BLaER1 (cell line): ENCODE measurements around the gene CCDC106.

Experiments used
- H3K27ac ChIP-seq: shearing (Covaris generic); formaldehyde crosslinking; 2 replicates; pipeline ENCODE4 v1.8.1; 2022
- H3K27me3 ChIP-seq: shearing (Covaris generic); formaldehyde crosslinking; 2 replicates; pipeline ENCODE4 v1.8.1; 2022
- H3K36me3 ChIP-seq: shearing (Covaris generic); formaldehyde crosslinking; 2 replicates; pipeline ENCODE4 v1.8.1; 2022
- H3K4me1 ChIP-seq: shearing (Covaris generic); formaldehyde crosslinking; 2 replicates; pipeline ENCODE4 v1.8.1; 2022
- H3K4me2 ChIP-seq: shearing (Covaris generic); formaldehyde crosslinking; 2 replicates; pipeline ENCODE4 v1.8.1; 2022
- H3K4me3 ChIP-seq: shearing (Covaris generic); formaldehyde crosslinking; 2 replicates; pipeline ENCODE4 v1.8.1; 2022
- H3K9ac ChIP-seq: shearing (Covaris generic); formaldehyde crosslinking; 2 replicates; pipeline ENCODE4 v1.8.1; 2022
- H3K9me3 ChIP-seq: shearing (Covaris generic); formaldehyde crosslinking; 2 replicates; pipeline ENCODE4 v1.8.1; 2022
- H4K20me1 ChIP-seq: shearing (Covaris generic); formaldehyde crosslinking; 2 replicates; pipeline ENCODE4 v1.8.1; 2022
- Cebpa-rat ChIP-seq: shearing (Covaris generic); IDR thresholded peaks from 2 replicates; pipeline ENCODE4 v1.8.1; 2022

Gene CCDC106

DNA sequence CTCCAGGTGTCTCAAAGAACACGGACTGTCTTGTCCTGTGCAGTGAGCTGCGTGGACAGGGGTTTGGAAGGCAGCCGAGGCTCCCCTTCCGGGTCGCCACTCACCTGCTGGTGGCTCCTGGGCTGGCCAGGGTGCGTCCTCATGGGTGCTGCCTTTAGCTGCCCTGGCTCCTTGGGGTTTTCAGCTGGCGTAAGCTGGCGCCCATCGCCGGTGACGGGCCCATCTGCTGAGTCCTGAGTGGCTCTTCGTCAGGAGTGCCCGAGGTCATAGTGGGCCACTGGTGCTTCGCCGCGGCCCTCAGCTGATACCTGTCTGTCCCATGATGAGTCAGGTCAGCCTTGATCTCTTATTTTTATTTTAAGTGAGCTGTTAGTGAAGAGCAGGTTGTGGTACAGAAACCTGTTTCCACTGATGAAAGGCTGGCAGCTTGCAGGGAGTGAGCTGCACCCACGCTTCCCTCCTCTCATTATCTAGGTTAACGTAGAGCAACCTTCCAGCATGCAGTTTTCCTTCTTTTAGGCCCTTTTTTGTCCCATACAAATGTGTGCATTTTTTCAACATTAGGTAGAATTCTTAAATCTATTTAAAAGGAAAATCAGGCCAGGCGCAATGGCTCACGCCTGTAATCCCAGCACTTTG is 45.4 kb downstream of the CCDC106 start:
- peaks cover 20% of the 10 kb centered on the region for H3K4me1 ChIP-seq
- no peak overlapping the region for H3K9ac ChIP-seq
- H3K27ac ChIP-seq, result no peak overlapping the region
- no peaks in the 10 kb centered on the region for H3K27me3 ChIP-seq
- no peak overlapping the region for H3K4me3 ChIP-seq
- no peak overlapping the region for H3K4me2 ChIP-seq
- TF ChIP-seq Cebpa-rat, result no peak
- no peaks in the 10 kb centered on the region for H3K9me3 ChIP-seq
- H3K36me3 ChIP-seq, result peaks cover 96% of the 10 kb centered on the region
- H4K20me1 ChIP-seq, result peaks cover 50% of the 10 kb centered on the region

DNA sequence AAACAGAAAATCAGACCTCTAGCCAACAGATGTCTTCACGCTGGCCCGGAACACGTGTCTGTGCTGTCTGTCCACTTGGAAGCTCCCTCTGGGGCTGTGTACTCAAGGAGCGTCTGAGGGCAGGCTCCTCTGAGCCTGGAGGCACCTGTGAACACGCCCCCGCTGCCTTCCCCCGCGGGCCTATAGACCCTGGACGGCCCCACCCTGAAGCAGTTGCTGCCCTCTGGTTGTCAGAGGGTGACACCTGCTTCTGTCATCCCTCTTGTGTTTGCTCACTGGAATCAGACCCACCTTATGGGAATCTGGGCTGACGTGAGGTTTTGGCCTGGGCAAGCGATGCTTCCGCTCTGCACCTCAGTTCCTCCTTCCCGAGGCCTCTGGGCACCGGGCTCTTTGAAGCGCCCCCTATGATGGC is 46.2 kb downstream of the CCDC106 start:
- H4K20me1 ChIP-seq, result peaks cover 42% of the 10 kb centered on the region
- no peak overlapping the region for H3K4me2 ChIP-seq
- no peak overlapping the region for H3K4me3 ChIP-seq
- no peaks in the 10 kb centered on the region for H3K27me3 ChIP-seq
- peaks cover 12% of the 10 kb centered on the region for H3K4me1 ChIP-seq
- TF ChIP-seq Cebpa-rat, result no peak
- no peak overlapping the region for H3K9ac ChIP-seq
- no peaks in the 10 kb centered on the region for H3K9me3 ChIP-seq
- H3K36me3 ChIP-seq, result peaks cover 96% of the 10 kb centered on the region
- H3K27ac ChIP-seq, result no peak overlapping the region

DNA sequence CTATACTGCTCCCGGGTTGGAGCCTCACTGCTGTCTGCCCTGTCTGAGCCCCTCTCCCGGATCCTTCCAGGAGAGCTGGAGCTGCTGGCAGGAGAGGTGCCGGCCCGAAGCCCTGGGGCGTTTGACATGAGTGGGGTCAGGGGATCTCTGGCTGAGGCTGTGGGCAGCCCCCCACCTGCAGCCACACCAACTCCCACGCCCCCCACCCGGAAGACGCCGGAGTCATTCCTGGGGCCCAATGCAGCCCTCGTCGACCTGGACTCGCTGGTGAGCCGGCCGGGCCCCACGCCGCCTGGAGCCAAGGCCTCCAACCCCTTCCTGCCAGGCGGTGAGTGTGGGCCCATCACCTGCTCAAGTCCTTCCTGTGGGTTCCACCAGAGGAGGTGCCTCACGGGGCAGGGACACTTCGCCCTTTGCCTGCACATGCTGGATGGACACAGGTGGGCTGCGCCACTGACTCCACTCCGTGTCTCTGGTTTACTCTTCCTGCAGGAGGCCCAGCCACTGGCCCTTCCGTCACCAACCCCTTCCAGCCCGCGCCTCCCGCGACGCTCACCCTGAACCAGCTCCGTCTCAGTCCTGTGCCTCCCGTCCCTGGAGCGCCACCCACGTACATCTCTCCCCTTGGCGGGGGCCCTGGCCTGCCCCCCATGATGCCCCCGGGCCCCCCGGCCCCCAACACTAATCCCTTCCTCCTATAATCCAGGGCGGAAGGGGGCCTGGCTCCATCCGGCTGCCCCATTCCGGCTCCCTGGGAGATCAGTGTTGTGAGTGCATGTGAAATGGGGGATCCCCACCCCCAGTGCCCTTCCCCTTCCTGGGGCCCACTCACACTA is 46.9 kb downstream of the CCDC106 start:
- peaks cover 36% of the 10 kb centered on the region for H4K20me1 ChIP-seq
- peaks cover 94% of the 10 kb centered on the region for H3K36me3 ChIP-seq

DNA sequence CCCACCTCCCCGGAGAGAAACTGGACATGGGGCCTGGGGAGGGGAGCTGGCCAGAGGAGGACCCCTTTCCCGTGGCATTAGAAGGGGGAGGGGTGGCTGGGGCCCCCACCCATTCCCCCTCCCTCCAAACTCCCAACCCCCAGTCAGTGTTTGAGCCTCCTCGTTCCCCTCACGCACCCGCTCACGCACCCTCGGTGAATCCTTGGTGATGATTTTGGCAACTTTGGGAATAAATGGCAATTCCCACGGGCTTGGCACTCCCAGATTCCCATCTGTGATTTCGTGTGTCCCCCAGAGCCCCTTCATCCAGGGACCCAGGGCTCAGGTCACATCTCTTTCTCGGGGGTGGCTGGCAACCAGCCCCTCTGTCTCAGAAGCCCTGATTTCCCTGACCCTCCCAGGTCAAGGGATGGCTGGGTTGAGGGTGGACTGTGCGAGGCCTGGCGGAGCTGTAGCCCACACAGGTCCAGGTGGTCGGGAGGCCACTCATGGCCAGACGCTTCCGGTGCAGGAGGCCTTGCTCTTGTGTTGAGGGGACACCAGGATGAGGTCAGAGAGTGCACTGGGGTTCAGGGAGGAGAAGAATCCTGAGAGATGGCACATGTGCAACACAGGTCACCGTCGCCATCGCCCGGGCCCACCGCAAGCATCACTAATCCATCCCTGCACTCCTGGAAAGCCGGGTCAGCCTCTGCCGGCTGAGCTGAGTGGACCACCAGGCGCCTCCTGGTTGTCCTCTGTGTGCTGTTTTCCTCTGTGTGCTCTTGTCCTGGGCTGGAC is 47.7 kb downstream of the CCDC106 start:
- Histone ChIP-seq H3K27me3 (no peaks in the 10 kb centered on the region), H3K4me3 (no peak overlapping the region), H4K20me1 (peaks cover 27% of the 10 kb centered on the region), H3K27ac (no peak overlapping the region), H3K9ac (no peak overlapping the region), H3K36me3 (peaks cover 93% of the 10 kb centered on the region), H3K4me2 (no peak overlapping the region), H3K4me1 (no peaks in the 10 kb centered on the region), H3K9me3 (no peaks in the 10 kb centered on the region)
- no peak for TF ChIP-seq Cebpa-rat

More for the DNA sequence above, 46.9 kb downstream of the CCDC106 start:
- Histone ChIP-seq H3K4me3 (no peak overlapping the region), H3K27ac (no peak overlapping the region), H3K4me1 (peaks cover 6% of the 10 kb centered on the region), H3K9me3 (no peaks in the 10 kb centered on the region), H3K9ac (no peak overlapping the region), H3K4me2 (no peak overlapping the region), H3K27me3 (no peaks in the 10 kb centered on the region)
- TF ChIP-seq Cebpa-rat, result no peak

DNA sequence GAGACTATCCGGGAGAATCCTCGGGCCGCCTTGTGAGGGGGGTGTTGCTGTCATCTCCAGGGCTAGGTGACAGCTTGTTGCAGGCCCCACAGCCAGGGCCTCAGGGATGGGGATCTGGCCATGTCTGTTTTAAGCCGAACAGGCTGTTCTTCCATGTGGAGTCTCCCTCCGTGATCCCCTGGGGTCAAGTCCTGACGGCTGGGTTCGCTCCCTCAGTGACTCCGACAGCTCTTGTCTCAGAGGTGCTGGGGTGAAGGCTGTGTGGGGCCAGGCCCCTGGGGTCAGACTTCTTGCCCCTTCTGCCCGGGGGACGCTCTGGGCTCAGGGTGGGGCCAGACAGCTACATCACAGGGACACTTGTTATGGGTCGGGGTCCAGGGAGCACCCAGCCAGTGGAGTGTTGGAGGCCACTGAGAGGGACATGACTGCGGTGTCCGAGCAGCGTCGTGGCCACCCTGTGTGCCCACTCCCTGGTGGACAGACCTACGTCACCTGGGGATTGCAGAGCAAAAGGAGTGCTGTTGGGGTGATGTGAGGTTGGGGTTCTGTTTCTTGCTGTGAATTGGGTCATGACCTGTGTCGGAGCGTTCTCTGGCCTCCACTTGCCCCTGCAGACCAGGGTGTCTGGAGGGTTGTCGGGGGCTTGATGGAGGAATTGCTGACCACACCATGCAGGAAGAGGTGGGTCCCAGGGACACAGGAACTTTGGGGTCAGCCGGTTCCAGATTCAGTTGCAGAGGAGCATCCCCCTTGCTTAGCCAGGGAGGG is 48.5 kb downstream of the CCDC106 start:
- H3K4me2 ChIP-seq, result no peak overlapping the region

DNA sequence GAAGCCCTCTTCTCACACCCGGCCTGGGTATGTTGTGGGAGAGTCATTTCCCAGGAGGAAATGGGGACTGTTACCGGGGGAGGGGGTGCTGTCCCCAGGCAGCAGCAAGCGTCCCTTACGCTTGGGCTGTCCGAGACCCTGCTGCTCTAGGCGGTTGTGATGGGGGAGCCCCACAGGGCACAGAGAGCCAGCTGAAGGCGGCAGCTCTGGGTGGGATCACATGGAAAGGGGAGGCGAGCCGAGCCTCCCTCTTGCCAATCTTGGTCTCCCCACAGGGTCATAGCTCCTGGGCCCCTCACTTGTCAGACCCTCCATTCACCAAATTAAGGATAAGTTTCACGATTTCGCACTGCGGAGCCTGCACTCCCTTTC is 49.0 kb downstream of the CCDC106 start:
- Histone ChIP-seq H3K4me2 (no peak overlapping the region), H3K4me3 (no peak overlapping the region), H3K27ac (no peak overlapping the region), H4K20me1 (peaks cover 15% of the 10 kb centered on the region), H3K4me1 (no peaks in the 10 kb centered on the region), H3K9me3 (no peaks in the 10 kb centered on the region), H3K36me3 (peaks cover 84% of the 10 kb centered on the region), H3K27me3 (no peaks in the 10 kb centered on the region), H3K9ac (no peak overlapping the region)
- TF ChIP-seq Cebpa-rat, result no peak

More for the DNA sequence above, 48.5 kb downstream of the CCDC106 start:
- Histone ChIP-seq H3K4me3 (no peak overlapping the region), H3K9ac (no peak overlapping the region), H4K20me1 (peaks cover 21% of the 10 kb centered on the region), H3K27me3 (no peaks in the 10 kb centered on the region), H3K9me3 (no peaks in the 10 kb centered on the region), H3K27ac (no peak overlapping the region), H3K36me3 (peaks cover 88% of the 10 kb centered on the region), H3K4me1 (no peaks in the 10 kb centered on the region)
- no peak for TF ChIP-seq Cebpa-rat

DNA sequence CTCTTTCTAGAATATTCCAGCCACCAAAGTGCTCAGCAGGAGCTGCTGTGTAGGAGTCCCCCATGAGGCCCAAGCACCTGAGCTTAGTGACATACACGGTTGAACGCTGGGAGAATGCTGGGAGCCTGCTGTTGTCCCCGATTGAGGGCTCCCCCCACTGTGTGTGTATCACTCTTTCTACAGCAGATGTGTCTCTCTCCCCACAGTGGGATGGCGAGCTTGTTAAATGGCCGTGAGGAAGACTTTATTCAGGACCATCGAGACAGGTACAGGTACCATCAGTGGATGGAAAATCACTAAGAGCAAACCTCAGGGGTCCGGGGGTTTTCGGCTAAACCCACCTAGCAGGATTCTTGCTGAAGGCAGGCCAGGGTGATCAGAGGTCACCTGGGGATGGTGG is 49.7 kb downstream of the CCDC106 start:
- Histone ChIP-seq H4K20me1 (peaks cover 15% of the 10 kb centered on the region; the same call in 1 of the 2 replicates), H3K36me3 (peaks cover 83% of the 10 kb centered on the region), H3K4me1 (no peaks in the 10 kb centered on the region), H3K27ac (no peak overlapping the region), H3K9ac (no peak overlapping the region), H3K4me3 (no peak overlapping the region), H3K4me2 (no peak overlapping the region), H3K27me3 (no peaks in the 10 kb centered on the region), H3K9me3 (no peaks in the 10 kb centered on the region)
- no peak for TF ChIP-seq Cebpa-rat

DNA sequence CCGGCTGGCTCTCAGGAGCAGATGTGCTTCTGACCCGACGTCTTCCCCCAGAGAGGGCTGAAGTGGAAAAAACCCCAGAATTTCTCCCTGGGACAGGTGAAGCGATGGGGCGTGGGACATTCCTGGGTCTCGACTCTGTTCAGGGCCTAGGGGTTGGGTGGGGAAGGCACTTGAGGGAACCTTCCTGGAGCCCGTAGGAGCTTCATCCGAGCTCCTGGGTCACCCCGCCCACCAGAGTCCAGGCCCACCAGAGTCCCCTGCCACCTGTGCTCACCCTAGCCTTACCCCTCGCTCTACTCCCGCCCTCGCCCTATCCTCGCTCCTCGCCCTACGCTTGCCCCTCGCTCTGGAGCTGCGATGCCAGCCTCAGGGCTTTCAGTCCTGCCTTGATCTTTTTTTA is 50.2 kb downstream of the CCDC106 start:
- Histone ChIP-seq H3K27ac (no peak overlapping the region), H3K36me3 (peaks cover 82% of the 10 kb centered on the region), H3K4me1 (no peaks in the 10 kb centered on the region), H3K27me3 (no peaks in the 10 kb centered on the region), H3K9ac (no peak overlapping the region), H3K4me2 (no peak overlapping the region), H3K9me3 (no peaks in the 10 kb centered on the region), H4K20me1 (peaks cover 15% of the 10 kb centered on the region; the same call in 1 of the 2 replicates), H3K4me3 (no peak overlapping the region)
- no peak for TF ChIP-seq Cebpa-rat

DNA sequence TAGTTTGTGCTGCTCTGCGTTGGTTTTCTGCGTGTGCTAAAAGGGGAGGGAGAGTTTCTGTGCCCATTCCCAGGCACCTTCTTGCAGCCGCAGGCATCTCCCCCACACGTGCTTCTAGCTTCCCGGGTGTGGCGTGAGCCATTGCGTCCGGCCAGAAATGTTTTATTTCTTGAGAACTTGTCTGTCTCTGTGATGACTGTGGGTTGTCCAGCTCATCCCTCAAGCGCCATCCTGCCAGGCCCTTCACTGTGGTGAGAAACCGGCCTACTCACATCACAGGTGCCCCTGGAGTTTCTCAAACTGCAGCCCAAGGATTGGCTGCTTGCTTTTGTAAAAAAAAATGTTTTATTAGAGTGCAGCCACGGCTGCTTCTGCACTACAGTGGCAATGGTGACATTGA is 51.2 kb downstream of the CCDC106 start:
- no peaks in the 10 kb centered on the region for H3K4me1 ChIP-seq
- H3K4me2 ChIP-seq, result no peak overlapping the region
- no peaks in the 10 kb centered on the region for H3K9me3 ChIP-seq
- H3K4me3 ChIP-seq, result no peak overlapping the region
- no peak for TF ChIP-seq Cebpa-rat
- no peaks in the 10 kb centered on the region for H3K27me3 ChIP-seq
- H3K27ac ChIP-seq, result no peak overlapping the region
- H3K36me3 ChIP-seq, result peaks cover 82% of the 10 kb centered on the region
- H4K20me1 ChIP-seq, result peaks cover 15% of the 10 kb centered on the region; the same call in 1 of the 2 replicates
- H3K9ac ChIP-seq, result no peak overlapping the region
